A549 treated with AZD2906 at 1 μM for 4 hours (cell line): Measurements from ENCODE around the gene DCT. TPM values are rescaled to one million over a fixed set of nuclear protein-coding genes. Genes with fewer than 3 reads are reported as not detected.

Experiments
- total RNA-seq: library from RNA; stranded (reverse); fragments of 200-300 nt; extraction: Qiagen RNA extraction; gene quantifications from 5 replicates; pipeline ENCODE4 v1.2.3, GENCODE V29; 2022

Gene DCT
- total RNA-seq, result 0.01 TPM in 1 of 5 replicates, not detected in the others

GRCh38 chr13:94479616-94480015, at the start of gene DCT:
Gene DCT, minus strand, starts transcription at chr13:94479682. Its CDS starts 427 bp downstream, at chr13:94479255.

Other genes with a start within 250 kb of the DCT start
- 7.4 to 9.5 TPM (median 8.4 TPM) in 5 replicates for gene TGDS, start 116.5 kb upstream of the DCT start, total RNA-seq
- gene GPR180, start 122.2 kb upstream of the DCT start, total RNA-seq, result 2.6 to 3.3 TPM (median 2.9 TPM) in 5 replicates
- gene SOX21, start 232.9 kb upstream of the DCT start, total RNA-seq, result 0.30 to 0.47 TPM (median 0.35 TPM) in 5 replicates